ENCODE results near the gene NUP42. TPM values are rescaled to one million over a fixed set of nuclear protein-coding genes. Genes with fewer than 3 reads are reported as not detected.
"Not testable (repeated sequence)": the region's sequence is repeated elsewhere in the genome, so short reads cannot be mapped to it uniquely, and the experiment has no call there.

The NUP42 gene
- total RNA-seq, 1 experiment from 2014 or later: 93.5 TPM

DNA sequence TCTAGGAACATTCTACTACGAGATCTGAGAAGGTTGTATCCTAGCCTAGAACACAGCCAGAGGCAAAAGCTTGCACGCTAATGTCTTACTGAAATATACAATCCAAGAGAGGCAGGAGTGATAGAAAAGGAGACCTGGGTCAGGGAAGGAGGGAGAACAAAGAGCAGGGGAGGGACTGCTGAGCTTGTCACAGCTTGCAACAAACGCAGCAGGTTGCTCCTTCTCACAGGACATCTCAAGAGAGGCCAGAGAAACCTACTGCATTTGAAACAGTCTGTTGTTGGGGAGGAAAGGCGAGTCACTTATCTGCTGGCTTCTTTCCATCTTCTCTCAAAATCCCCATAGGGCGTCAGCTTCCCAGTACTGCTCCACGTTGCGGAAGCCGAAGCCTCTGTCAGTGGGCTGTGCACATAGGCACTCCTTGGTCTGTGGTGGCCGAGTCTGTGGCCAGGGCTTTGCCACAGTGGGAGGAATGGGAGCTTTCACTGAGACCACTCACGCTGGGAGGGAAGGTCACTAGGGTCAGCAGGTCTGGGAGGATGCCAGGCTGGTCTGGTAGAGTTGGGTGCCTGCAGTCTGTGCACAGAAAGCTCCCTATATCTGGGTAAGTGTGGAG lies 39.0 kb downstream of the NUP42 start:
- in situ Hi-C loops (cut with HindIII; ENCODE audit: low pct_unique_long_range_greater_than_20kb, low sequenced_read_pairs): no loop called here
- no peak for DNase-seq (ENCODE audit: low read depth, low spot score)

DNA sequence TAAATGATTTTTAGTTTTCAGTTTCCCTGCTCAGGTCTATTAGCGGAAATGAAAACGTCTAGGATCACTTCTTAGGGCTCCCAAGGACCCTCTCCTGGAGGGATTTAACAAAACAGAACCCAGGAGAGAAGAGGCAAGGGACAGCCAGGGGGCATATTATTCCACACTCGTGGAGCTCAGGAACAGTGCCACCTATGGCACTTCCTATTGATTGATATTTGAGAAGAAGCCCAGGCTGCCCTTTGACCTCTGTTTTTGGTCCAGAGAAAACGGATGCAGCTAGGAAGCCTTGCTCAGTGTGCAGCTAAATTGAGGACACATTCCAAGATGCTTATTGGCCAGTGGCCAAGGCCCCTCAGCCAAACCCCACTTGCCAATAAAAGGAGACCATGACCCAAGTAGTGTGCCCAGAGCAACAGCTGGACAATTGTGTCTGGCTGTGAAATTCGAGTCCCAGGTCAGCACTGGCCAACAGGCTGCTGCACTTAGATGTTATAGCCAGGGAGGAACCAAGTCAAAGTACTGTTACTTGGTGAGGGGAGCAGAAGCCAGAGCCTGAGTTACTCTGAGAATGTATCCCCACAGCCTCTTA lies 40.7 kb downstream of the NUP42 start:
- DNase-seq (ENCODE audit: low read depth, low spot score): no peak
- in situ Hi-C loops (cut with HindIII; ENCODE audit: low pct_unique_long_range_greater_than_20kb, low sequenced_read_pairs): no loop called here

DNA sequence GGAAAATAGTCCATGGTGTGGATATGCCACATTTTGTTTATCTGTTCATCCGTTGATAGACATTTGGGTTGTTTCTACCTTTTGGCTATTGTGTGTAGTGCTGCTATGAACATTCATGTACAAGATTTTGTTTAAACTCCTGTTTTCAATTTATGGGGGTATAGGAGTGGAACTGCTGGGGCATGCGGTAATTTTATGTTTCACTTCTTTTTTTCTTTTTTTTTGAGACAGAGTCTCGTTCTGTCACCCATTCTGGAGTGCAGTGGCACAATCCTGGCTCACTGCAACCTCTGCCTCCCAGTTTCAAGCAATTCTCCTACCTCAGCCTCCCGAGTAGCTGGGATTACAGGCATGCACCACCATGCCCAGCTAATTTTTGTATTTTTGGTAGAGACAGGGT lies 42.5 kb downstream of the NUP42 start:
- DNase-seq (ENCODE audit: low read depth, low spot score); in situ Hi-C loops (cut with HindIII; ENCODE audit: low pct_unique_long_range_greater_than_20kb, low sequenced_read_pairs): not testable (repeated sequence)

DNA sequence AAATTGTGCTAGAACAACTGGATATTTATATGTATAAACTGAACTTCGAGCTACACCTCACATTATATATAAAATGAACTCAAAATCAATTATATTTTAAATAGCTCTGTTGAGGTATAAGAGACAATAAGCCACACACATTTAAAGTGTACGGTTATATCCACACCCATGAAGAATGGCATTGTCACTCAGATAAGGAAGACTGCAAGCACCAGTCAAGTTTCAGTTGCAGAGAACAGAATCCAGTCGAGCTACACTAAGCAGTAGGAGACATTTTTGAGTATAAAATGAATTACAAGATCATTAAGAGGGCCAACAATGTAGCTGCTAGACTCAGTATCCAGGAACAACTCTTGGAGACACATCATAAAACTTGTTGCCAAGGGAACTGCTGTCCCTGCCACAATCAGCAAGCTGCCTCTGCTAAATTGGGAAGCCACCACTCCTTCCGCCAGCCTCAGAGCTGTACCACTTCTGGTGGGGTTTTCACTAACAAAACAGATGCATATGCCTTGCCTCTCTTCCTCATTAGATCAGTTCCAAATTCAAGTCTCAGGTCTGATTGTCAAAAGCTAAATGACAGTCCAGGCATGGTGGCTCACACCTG lies 45.1 kb downstream of the NUP42 start:
- in situ Hi-C loops (cut with HindIII; ENCODE audit: low pct_unique_long_range_greater_than_20kb, low sequenced_read_pairs): no loop called here
- DNase-seq (ENCODE audit: low read depth, low spot score): no peak

DNA sequence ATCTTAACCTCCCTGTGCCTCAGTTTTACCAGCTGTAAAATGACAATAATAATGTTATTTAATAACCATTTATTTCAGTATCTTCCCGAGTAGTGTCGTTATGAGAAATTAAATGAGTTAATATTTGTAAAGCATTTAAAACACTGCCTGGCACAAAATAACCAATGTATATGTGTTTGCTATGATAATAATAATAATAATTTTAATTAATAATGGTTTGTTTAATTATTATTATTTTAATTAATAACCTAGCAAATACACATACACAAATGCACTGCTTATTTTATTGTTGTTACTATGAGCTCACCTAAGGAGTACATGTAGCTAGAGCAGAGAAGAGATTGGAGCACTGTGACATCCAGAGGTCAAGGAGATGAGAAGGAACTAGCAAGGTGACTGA lies 46.6 kb downstream of the NUP42 start:
- no peak for DNase-seq (ENCODE audit: low read depth, low spot score)
- in situ Hi-C loops (cut with HindIII; ENCODE audit: low pct_unique_long_range_greater_than_20kb, low sequenced_read_pairs): no loop called here

DNA sequence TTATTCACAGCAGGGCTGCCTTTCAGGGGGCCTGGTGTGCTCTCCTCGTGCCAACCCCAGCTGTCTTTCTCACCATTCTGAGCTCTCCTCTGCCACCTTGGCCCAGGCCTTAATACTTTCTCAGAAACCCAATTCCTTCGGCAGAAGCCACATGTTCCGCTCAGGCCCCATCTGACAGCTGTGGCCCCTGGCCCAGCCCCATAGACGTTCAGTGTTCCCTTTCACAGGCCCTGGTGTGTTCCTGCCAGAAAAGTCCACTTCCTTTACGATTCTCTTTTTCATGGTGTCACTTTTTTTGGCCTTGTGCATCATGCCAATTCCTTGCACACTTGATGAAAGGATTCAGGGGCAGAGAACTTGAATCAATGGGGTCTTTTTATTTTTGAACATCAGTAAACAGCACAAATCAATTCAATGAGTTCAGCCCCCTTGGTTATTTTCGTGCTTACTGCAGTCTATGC lies 48.8 kb downstream of the NUP42 start:
- in situ Hi-C loops (cut with HindIII; ENCODE audit: low pct_unique_long_range_greater_than_20kb, low sequenced_read_pairs): no loop called here
- DNase-seq (ENCODE audit: low read depth, low spot score): peak; percentile 44

DNA sequence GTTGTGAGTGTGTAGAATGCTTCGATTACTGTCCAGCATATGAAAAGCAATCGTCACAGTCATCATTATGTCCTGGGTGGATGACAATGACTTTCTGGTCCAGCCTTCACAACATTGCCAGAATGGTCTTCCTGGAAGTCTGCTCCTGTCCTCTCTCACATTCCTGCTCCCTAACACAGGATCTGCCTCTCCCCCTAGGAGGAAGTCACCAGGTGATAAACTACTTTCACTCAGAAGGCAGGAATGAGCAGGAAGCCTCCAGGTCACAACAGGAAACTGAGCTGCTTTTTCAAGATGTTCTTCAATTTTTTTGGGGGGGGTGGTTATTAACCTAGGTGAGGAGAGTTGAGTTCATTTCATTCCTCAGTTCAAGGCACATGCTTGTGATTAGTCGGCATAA lies 51.1 kb downstream of the NUP42 start:
- no peak for DNase-seq (ENCODE audit: low read depth, low spot score)
- in situ Hi-C loops (cut with HindIII; ENCODE audit: low pct_unique_long_range_greater_than_20kb, low sequenced_read_pairs): no loop called here

DNA sequence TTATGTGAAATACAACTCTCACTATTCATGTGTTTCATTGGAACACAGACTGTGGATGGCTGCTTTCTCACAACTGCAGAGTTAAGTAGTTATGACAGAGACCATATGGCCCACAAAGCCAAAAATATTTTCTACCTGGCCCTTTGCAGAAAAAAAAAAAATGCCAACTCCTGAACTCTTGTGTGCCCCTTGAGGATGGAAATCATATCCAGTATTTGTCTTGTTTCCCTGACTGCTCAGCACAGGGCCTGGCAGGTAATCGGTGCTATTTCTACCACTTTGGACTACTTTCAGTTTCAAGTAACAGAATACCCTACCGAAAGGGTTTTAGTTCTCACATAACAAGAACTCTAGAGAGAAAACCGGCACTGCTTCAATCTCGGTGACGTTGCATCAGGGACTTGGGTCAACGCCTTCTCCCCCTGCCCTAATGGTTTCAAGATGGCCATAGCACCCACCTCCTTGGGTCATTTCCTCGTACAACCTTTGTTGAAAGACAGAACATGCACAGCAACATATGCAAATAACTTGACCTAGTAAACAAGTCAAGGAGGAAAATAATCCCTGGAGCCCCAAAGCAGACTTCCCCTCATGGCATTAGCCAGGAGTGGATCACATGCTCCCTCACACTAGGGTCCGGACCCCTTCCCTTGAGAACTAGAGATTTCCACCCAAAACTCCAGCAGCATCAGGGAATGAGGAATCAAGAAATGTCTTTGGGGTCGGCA lies 52.9 kb downstream of the NUP42 start:
- in situ Hi-C loops (cut with HindIII; ENCODE audit: low pct_unique_long_range_greater_than_20kb, low sequenced_read_pairs): no loop called here
- DNase-seq (ENCODE audit: low read depth, low spot score): no peak

DNA sequence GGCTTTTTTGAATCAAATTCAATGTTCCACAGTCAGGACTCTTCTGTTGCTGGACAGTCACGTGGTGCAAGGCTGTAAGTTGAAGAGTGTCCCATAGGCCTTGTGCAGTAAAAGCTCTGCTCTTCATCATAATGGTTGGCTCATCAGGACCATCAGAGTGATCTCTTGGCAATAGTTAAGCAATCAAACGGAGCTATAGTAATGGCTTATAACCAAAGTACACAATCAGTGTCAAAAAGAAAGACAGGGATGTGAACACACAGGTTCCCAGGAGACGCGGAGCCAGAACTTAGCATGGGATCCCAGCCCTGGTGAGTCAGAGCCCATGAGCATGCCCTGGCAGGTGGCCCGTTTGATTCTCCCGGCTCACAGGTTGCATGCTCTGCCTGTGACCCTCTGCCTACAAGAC lies 54.0 kb downstream of the NUP42 start:
- no peak for DNase-seq (ENCODE audit: low read depth, low spot score)
- in situ Hi-C loops (cut with HindIII; ENCODE audit: low pct_unique_long_range_greater_than_20kb, low sequenced_read_pairs): no loop called here

DNA sequence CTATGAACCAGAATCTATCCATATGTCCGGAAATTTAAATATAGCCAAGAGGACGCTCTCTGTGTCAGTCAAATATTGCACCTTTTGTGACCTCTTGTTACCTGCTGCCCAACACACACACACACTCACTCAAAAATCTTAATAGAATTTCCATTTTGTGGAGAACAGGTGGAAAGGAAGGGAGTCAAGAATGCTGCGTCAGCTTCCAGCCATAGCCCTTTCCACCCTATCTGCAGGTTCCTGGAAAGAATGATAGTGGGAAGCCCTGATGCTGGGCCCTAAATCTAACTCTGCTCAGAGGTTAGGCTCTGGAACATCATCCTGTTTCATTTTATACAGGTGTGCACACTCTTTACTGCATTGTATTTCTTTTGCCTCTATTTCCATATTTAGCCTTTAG lies 55.2 kb downstream of the NUP42 start:
- no peak for DNase-seq (ENCODE audit: low read depth, low spot score)
- in situ Hi-C loops (cut with HindIII; ENCODE audit: low pct_unique_long_range_greater_than_20kb, low sequenced_read_pairs): no loop called here

DNA sequence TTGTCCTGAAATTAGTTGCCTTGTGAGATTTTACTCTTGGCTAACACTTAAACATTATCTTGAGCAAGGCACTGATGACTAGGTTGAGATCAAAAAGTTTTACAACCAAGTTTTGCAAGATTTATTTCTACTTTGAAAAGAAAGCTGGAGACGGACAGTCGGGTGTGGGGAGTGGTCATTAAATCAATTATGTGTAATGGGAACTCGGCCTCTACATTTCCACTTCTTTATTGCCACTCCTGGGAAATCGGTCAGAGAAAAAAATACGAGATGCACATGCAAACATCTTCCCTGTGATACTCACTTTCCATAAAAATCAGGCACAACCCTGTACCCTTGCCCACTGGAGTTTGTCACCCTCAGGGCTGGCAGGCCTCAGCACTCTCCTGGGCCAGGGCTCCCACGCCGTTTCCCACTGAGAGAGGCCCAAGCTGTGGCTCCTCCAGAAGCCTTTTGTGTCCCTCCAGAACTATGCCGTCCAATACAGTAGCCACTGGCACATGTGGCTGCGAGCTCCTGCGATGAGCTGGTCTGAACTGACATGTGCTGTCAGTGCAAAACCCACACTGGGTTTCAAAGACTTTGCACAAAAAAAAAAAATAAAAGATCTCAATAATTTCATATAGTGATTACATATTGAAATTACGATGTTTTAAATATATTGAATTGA lies 57.3 kb downstream of the NUP42 start:
- in situ Hi-C loops (cut with HindIII; ENCODE audit: low pct_unique_long_range_greater_than_20kb, low sequenced_read_pairs): no loop called here
- no peak for DNase-seq (ENCODE audit: low read depth, low spot score)

DNA sequence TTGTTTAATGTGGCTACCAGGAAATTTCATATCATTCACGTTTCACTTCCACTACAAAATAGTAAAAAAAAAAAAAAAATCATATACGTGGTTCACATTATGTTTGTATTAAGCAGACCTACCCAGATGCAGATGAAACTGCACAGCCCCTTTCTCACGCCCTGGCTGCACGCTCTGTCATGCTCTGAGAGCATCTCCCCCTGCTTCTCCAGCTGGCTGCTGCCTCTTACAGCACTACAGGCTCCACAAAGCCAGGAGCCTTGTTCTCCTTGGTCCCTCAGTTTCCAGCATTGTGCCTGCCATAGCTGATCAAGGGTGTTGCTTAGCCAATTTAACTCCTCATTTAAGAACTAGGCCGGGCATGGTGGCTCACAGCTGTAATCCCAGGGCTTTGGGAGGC lies 57.9 kb downstream of the NUP42 start:
- in situ Hi-C loops (cut with HindIII; ENCODE audit: low pct_unique_long_range_greater_than_20kb, low sequenced_read_pairs): no loop called here
- no peak for DNase-seq (ENCODE audit: low read depth, low spot score)

DNA sequence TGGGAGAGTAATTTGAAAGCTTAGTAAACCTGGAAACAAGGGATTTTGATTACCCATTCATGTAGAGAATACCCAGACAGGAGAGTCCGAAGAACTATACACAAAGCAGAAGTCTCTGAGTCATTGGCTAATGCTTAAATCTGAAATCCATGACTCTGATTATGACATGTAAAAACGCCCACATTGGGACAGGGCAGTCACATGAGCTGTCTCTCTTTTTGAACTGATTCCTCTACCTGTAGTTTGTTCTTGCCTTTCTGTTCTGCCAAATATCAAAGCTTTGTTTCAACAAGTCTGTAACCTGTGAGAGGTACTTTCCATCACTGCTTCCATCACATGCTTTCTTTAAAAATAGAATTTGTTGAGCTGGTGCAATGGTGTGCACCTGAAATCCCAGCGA lies 60.5 kb downstream of the NUP42 start:
- in situ Hi-C loops (cut with HindIII; ENCODE audit: low pct_unique_long_range_greater_than_20kb, low sequenced_read_pairs): no loop called here

DNA sequence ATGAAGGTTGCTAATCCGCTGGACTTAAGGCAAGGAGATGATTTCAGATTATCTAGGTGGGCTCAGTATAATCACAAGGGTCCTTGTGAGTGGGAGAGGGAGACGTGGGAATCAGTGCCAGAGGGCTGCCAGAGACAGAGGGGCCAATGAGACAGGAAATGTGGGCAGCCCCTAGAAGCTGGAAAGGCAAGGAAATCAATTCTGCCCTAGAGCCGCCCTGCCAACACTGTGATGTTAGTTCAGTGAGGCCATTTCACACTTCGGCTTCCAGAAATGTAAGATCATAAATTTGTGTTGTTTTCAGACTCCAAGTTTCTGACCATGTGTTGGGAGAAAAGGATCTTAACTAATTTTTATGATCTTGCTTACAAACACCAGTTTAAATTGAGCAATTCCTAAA lies 61.1 kb downstream of the NUP42 start:
- in situ Hi-C loops (cut with HindIII; ENCODE audit: low pct_unique_long_range_greater_than_20kb, low sequenced_read_pairs): no loop called here

More for the DNA sequence above, 60.5 kb downstream of the NUP42 start:
- DNase-seq (ENCODE audit: low read depth, low spot score): no peak

DNA sequence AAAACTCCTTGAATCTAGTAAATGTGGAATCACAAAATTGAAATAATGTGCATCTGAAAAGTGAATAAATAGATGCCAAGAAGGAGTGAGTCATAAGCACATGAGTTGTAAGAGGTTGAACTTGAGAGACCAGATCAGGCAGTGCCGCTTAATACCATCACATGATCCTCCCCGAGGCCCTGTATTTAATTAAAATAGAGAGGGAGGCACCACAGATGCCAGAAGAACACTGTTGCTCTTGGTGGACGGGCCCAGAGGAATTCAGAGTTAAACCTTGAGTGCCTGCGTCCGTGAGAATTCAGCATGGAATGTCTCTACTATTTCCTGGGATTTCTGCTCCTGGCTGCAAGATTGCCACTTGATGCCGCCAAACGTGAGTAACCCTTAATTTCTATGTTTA lies 64.7 kb downstream of the NUP42 start, which contains the start of gene GPNMB:
Gene GPNMB, plus strand, starts transcription at position 221 of the 400 bp plus-strand sequence. Its CDS starts 83 bp downstream, at position 304.
- DNase-seq (ENCODE audit: low read depth, low spot score): peak; percentile 98
- in situ Hi-C loops (cut with HindIII; ENCODE audit: low pct_unique_long_range_greater_than_20kb, low sequenced_read_pairs): no loop called here

More for the DNA sequence above, 61.1 kb downstream of the NUP42 start:
- DNase-seq (ENCODE audit: low read depth, low spot score): no peak

DNA sequence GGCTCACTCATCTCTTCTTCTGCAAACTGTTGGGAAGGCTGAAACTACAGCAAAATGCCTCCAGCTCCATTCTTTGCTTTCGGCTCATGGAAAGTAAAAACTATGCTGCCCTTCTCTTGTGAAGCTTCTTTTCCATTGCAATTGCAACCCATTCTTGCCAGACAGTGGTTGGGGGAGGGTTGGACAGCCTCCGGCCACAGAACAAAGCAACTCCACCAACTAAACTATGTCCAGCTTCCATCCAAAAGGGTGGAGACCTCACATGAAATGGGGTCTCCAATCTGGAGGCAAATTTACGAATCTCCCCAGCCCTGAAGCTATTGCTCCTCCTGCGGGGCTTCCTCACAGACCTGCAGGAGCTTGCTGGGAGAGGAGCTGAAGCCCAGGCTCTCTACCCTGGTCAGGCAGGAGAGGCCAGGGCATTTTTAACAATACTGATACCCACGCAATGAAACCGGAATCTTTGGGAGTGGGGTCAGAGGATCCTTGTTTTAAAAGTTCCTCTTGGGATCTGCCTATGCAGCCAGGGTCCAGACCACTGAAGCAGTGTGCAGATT lies 65.3 kb downstream of the NUP42 start:
- in situ Hi-C loops (cut with HindIII; ENCODE audit: low pct_unique_long_range_greater_than_20kb, low sequenced_read_pairs): no loop called here
- no peak for DNase-seq (ENCODE audit: low read depth, low spot score)

DNA sequence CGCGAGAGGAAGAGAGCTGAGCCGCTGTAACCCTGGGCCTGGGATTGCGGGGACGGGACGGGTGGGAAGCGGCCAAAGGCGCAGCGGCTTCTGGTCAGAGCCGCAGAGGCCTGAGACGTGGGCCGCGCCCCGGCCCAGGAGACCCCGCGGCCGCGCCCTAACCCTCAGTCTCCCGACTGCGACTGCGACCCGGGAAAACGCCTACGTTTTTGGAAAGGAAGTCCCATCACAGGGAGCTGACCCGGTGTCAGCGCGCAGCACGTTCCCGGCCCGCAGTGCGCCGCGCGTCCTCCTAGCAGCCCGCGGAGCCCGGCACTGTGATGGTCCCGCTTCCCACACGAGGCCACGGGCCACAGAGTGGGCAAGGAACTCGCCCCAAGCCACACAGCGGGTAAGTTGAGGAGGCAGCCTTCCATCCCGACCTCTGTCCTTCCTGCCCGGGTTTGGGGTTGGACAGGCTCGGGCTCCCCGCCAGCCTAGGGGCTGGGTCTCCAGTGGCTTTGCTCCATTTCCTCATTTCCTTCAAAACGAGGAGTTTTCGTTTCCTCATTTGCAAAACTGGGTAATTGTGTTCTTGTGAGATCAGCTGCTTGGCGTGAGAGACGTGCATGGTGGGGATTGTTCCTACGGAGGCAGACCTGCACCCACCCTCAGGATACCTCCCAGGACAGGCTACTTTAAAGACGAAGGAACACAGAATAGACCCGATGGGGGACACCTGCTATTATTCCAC lies 65.9 kb downstream of the NUP42 start:
- in situ Hi-C loops (cut with HindIII; ENCODE audit: low pct_unique_long_range_greater_than_20kb, low sequenced_read_pairs): no loop called here
- DNase-seq (ENCODE audit: low read depth, low spot score): no peak
